ES-I3 (cell line): Measurements from ENCODE around the gene BPIFA3.

Experiments
- H3K36me3 ChIP-seq: 2 replicates; pipeline ENCODE4 v1.6.1; 2013; ENCODE audit warnings: mild to moderate bottlenecking, low read length, control low read depth, moderate library complexity; ENCODE audit not compliant: insufficient read depth
- H3K4me1 ChIP-seq: 2 replicates; pipeline ENCODE4 v1.6.1; 2013; ENCODE audit warnings: mild to moderate bottlenecking, control low read depth, low read length; ENCODE audit not compliant: insufficient read depth
- H3K9ac ChIP-seq: 2 replicates; pipeline ENCODE4 v1.6.1; 2013; ENCODE audit warnings: low read depth, mild to moderate bottlenecking, low read length, moderate library complexity
- H3K9me3 ChIP-seq: 2 replicates; pipeline ENCODE4 v1.6.1; 2013; ENCODE audit warnings: mild to moderate bottlenecking, low read length, moderate library complexity; ENCODE audit not compliant: control insufficient read depth, insufficient read depth

Gene BPIFA3

DNA sequence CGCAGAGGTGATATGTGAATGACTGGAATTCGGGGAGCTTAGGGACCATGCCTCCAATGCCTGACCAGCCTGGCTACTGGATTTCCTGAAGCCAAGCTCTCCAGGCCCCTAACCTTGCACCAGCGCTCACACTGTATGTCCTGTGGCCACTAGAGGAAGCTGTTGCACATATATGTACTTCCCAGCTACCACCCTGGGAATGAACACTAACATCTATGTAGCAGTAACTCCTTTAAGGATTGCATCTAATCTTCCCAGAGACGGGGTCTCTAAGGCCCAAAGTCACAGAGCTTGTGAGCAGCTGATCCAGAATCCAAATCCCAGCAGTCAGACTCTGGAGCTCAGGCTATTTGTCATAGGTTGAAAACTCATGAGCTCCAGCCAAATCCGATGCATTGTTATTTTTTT is 45.5 kb downstream of the BPIFA3 start:
- H3K4me1 ChIP-seq: no peaks in the 10 kb centered on the region
- H3K9ac ChIP-seq: no peak overlapping the region
- H3K9me3 ChIP-seq: no peaks in the 10 kb centered on the region
- no peaks in the 10 kb centered on the region for H3K36me3 ChIP-seq

DNA sequence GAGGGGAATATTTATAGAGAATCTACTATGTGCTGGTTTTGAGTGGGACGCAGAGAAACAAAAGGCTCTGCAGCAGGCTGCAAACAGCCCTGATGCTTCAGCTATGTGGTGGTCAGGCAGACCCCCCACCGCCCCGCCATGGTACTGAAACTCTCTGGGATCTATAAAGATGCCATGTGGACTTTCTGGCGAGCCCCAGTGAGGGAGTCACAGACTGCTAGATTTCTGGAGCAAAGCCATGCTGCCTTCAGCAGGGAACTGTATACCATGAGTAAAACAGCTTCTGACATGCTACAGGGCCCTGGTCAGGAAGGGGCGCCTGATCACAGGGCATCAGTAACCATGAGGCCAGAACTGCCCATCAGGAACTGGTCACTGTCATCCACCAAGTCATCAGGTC is 46.6 kb downstream of the BPIFA3 start:
- no peaks in the 10 kb centered on the region for H3K36me3 ChIP-seq
- no peaks in the 10 kb centered on the region for H3K4me1 ChIP-seq
- H3K9ac ChIP-seq: no peak overlapping the region
- no peaks in the 10 kb centered on the region for H3K9me3 ChIP-seq

DNA sequence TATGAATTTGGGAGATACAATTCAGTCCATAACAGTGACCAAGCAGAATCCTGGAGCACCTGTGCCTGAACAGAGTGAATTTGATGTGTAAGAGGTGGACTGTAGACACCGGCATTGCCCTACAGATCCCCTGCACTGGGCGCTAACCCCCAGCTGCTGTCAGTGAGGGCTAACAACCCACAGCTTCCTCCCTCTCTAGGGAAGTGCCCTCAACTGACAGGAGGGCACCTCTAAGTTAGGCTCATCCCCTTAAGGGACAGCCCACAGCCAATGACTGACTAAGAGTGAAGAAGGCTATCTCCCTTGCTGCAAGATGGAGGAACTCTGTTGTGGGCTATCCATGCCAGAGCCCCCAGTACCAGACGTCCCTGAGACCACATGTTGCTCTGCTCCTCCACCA is 50.5 kb downstream of the BPIFA3 start:
- Histone ChIP-seq H3K4me1 (no peaks in the 10 kb centered on the region), H3K36me3 (no peaks in the 10 kb centered on the region), H3K9me3 (no peaks in the 10 kb centered on the region), H3K9ac (no peak overlapping the region)

DNA sequence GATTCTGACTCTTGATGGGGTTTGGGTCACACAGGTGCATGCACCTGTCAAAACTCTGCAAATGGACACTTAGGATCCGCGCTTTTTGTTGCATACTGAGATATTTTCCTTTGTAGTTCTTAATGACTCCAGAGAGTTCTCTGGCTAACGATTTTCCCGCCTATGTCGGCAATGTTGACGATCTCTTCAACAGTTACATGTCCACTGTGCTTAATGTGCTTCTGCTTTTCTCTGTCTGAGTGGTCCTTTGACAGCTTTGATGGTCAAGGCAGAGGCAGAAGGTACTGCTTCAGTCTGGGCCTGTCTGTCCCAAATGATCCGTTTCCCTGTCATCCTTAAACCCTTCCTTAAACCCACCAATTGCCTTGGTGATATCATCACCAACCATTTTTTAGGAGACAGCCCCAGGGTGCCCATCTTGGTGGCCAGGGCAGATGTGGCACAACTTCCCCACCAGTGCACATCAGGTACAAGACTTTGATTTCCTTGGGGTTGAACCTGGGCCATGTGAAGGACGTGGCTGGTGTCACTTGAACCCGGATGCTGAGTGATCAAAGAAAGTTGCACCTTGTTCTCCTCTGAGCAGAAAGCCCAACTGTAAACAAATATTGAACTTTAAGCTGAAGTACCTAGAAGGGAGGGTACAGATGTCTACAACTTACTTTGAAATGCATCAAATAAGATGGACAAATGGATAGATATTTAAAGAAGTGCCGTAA is 55.2 kb downstream of the BPIFA3 start:
- no peaks in the 10 kb centered on the region for H3K4me1 ChIP-seq
- H3K9ac ChIP-seq: no peak overlapping the region
- H3K36me3 ChIP-seq: no peaks in the 10 kb centered on the region
- no peaks in the 10 kb centered on the region for H3K9me3 ChIP-seq

DNA sequence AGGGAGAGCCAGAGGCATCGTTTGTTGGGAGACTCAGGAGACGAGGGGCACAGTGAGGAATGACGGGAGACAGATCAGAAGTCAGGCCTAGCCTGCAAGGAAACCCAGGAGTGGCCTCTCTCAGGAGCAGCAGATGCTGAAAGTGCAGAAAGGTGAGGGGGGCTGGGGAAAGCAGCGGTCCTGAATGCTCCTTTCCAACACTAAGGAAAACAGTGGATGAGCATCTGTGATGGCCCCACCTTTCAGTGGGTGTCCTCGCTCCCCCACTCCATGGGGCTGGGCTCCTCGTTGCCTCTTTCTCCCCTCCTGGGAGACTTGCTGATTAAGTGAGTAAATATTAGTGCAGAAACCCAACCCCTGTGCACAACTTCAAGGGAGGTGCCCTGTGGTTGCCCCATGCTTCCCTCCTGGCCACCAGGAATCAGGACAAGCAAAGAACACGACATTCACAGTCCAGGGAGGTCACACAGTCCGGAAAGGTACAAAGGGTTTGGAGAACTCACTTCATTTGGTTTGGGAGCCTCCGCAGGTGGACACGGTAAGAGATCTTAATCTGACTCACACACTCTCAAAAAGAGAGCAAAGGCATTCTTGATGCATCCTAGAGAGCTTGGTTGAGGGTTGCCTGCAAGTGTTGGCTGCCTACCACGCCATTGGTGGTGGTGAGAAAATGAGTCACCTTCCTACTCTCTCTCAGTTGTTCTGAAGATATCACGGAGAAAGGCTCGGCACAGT is 56.1 kb downstream of the BPIFA3 start:
- Histone ChIP-seq H3K9ac (no peak overlapping the region), H3K4me1 (no peaks in the 10 kb centered on the region), H3K9me3 (no peaks in the 10 kb centered on the region), H3K36me3 (no peaks in the 10 kb centered on the region)

DNA sequence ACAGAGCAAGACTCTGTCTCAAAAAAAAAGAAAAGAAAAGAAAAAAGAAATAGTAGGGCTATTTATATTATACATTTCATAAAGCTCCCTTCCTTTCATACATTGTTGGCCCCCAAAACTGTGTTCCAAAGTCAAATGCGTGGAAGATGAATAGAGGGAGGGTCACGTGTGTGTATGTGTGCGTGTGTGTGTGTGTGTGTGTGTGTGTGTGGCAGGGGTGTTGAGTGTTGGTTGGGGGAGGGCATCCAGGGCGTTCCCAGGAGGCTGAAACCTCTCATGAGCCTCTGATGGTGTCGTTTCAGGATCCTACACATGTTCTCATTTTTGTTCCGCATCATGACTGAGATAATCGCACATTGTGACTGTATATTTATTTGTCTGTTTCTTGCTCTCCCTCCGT is 58.1 kb downstream of the BPIFA3 start:
- H3K4me1 ChIP-seq: no peaks in the 10 kb centered on the region
- H3K9ac ChIP-seq: no peak overlapping the region
- H3K36me3 ChIP-seq: no peaks in the 10 kb centered on the region
- H3K9me3 ChIP-seq: no peaks in the 10 kb centered on the region

DNA sequence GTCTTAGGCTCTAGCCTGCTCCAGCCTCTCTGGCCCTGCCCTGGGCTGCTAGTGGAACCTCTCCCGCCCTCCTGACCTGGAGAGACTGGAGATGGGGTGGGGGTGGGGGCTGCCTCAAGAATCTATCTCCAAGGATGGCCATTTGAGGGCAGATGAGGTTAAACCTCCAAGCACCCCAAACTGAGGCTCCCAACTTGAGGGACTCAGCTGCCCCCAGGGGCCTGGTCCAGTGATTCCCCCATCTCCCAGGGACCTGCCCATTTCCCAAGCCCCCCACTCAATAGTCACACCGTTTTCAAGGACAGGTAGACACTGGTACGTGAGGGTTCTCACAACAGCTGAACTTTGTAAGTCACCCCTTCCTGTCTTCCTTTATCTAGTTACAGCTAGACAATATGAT is 58.7 kb downstream of the BPIFA3 start:
- H3K36me3 ChIP-seq: no peaks in the 10 kb centered on the region
- H3K9me3 ChIP-seq: no peaks in the 10 kb centered on the region
- H3K9ac ChIP-seq: no peak overlapping the region
- no peaks in the 10 kb centered on the region for H3K4me1 ChIP-seq

DNA sequence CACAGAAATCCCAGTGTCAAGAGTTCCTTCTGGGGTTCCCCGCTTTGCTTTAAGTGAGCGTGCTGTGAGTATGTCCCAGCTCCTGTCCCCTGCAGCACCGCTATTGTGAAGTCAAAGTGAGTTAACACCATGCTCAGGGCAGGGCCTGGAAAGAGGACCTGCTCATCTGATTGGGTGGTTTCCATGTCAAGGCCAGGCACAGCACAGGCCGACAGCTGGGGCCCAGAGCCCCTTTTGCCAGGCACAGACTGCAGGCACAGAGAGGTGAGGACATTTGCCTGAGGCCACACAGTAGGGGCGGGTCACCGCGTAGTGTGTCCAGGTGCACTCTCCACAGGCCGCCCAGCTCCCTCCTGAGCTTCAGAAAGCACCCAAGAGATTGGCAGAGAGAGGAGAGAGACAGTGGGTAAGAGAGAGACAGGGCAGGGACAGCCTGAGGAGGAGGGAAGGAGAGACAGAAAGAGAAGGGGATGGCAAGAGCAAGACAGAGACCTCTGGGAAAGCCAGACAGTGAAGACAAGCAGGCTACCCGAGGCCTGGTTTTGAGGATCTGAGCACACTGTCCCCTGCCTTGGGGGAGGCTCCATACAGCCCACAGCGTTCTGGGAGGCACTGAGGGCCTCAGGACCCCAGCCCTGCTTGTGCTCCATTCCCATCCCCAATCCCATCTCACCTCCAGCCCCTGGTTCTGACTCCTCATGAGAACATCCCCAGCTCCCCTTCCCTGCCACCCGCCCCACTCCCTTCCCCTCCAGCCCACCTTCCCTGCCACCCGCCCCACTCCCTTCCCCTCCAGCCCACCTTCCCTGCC is 59.4 kb downstream of the BPIFA3 start:
- Histone ChIP-seq H3K9me3 (no peaks in the 10 kb centered on the region), H3K36me3 (no peaks in the 10 kb centered on the region), H3K9ac (no peak overlapping the region), H3K4me1 (no peaks in the 10 kb centered on the region)
